GM19438 (cell line): Measurements from ENCODE around the gene EXO1.

Experiments used
- ATAC-seq: cut with Tn5 transposase; IDR thresholded peaks from one replicate; pipeline ENCODE4 v1.9.1; 2021; ENCODE audit warnings: low read depth; ENCODE audit not compliant: unreplicated experiment

EXO1 gene

GRCh38 chr1:241881440-241881839 is 33.4 kb downstream of the EXO1 start:
- no peak for ATAC-seq

GRCh38 chr1:241883159-241883558 is 35.2 kb downstream of the EXO1 start:
- no peak for ATAC-seq

GRCh38 chr1:241888232-241888631 is 40.2 kb downstream of the EXO1 start:
- ATAC-seq, result no peak

- ATAC-seq, result no peak
Measured at GRCh38 chr1:241891296-241891695, 43.3 kb downstream of the EXO1 start.

GRCh38 chr1:241894016-241894415 is 46.0 kb downstream of the EXO1 start:
- ATAC-seq, result no peak

GRCh38 chr1:241895013-241895412 is 47.0 kb downstream of the EXO1 start:
- ATAC-seq, result peak; percentile 53

GRCh38 chr1:241896670-241896962 is 48.6 kb downstream of the EXO1 start:
- no peak for ATAC-seq

GRCh38 chr1:241899210-241899609 is 51.2 kb downstream of the EXO1 start:
- no peak for ATAC-seq

- ATAC-seq, result no peak
Measured at GRCh38 chr1:241900381-241900780, 52.4 kb downstream of the EXO1 start.

GRCh38 chr1:241902391-241903065 is 54.5 kb downstream of the EXO1 start:
- ATAC-seq, result no peak

GRCh38 chr1:241916196-241916595 is 68.2 kb downstream of the EXO1 start:
- no peak for ATAC-seq

GRCh38 chr1:241917487-241917886 is 69.5 kb downstream of the EXO1 start:
- no peak for ATAC-seq

GRCh38 chr1:241918879-241919278 is 70.9 kb downstream of the EXO1 start:
- ATAC-seq, result no peak

- no peak for ATAC-seq
Measured at GRCh38 chr1:241924080-241924808, 76.2 kb downstream of the EXO1 start.

GRCh38 chr1:241926141-241926540 is 78.1 kb downstream of the EXO1 start:
- ATAC-seq, result no peak

- no peak for ATAC-seq
Measured at GRCh38 chr1:241927321-241927720, 79.3 kb downstream of the EXO1 start.

- no peak for ATAC-seq
Measured at GRCh38 chr1:241932845-241933244, 84.8 kb downstream of the EXO1 start.

GRCh38 chr1:241934201-241934848 is 86.3 kb downstream of the EXO1 start:
- ATAC-seq, result no peak

GRCh38 chr1:241934866-241935265 is 86.9 kb downstream of the EXO1 start:
- ATAC-seq, result no peak
